GM12878 (cell line): ENCODE results near the gene UST.

Experiments used
- CEBPB ChIP-seq, 2 experiments: fragments of 150-350 bp in 1 of 2; IDR thresholded peaks; 2 replicates each; pipeline ENCODE4 v1.6.1; 2012 to 2014; ENCODE audit warnings: low read depth in 2 of 2, low read length in 2 of 2, borderline replicate concordance in 1 of 2, inconsistent platforms in 1 of 2
- CTCF ChIP-seq, 3 experiments: IDR thresholded peaks in 2 of 3; conservative IDR thresholded peaks in 1 of 3; 2 replicates each; pipeline ENCODE4 v1.5.1; 2011; ENCODE audit warnings: low read depth in 3 of 3, low read length in 3 of 3, mild to moderate bottlenecking in 3 of 3, control low read depth in 2 of 3, moderate library complexity in 2 of 3, inconsistent platforms in 1 of 3, mixed read lengths in 1 of 3; ENCODE audit not compliant: control insufficient read depth in 2 of 3, insufficient read depth in 1 of 3; ENCODE audit errors: extremely low read depth in 1 of 3
- NFIC ChIP-seq: IDR thresholded peaks from 2 replicates; pipeline ENCODE4 v1.6.1; 2012; ENCODE audit warnings: low read depth, mild to moderate bottlenecking, inconsistent platforms, low read length, moderate library complexity
- NFYB ChIP-seq: IDR thresholded peaks from 2 replicates; pipeline ENCODE4 v1.6.1; 2011; ENCODE audit warnings: low read depth, mild to moderate bottlenecking, low read length, improper control_type of control experiment, moderate library complexity; ENCODE audit not compliant: insufficient read depth
- POLR2A ChIP-seq: IDR thresholded peaks from 2 replicates; pipeline ENCODE4 v1.6.1; 2011; ENCODE audit warnings: low read depth, mild to moderate bottlenecking, low read length
- POLR2AphosphoS5 ChIP-seq: IDR thresholded peaks from 2 replicates; pipeline ENCODE4 v1.6.1; 2011; ENCODE audit warnings: mild to moderate bottlenecking, low read length, inconsistent platforms
- RAD21 ChIP-seq: IDR thresholded peaks from 2 replicates; pipeline ENCODE4 v1.6.1; 2011; ENCODE audit warnings: mild to moderate bottlenecking, low read depth, low read length, moderate library complexity; ENCODE audit not compliant: insufficient read depth
- RCOR1 ChIP-seq: conservative IDR thresholded peaks from 2 replicates; pipeline ENCODE4 v1.6.1; 2012; ENCODE audit warnings: low read depth, low read length, improper control_type of control experiment
- SP1 ChIP-seq: IDR thresholded peaks from one replicate; pipeline ENCODE4 v1.6.1; 2011; ENCODE audit warnings: low read depth, low read length
- TAF1 ChIP-seq: IDR thresholded peaks from 2 replicates; pipeline ENCODE4 v1.6.1; 2011; ENCODE audit warnings: mild to moderate bottlenecking, low read depth, low read length, borderline replicate concordance
- TCF12 ChIP-seq: IDR thresholded peaks from 2 replicates; pipeline ENCODE4 v1.6.1; 2011; ENCODE audit warnings: low read depth, mild to moderate bottlenecking, low read length
- ZBTB40 ChIP-seq: fragments of 450-650 bp; IDR thresholded peaks from 2 replicates; pipeline ENCODE4 v1.6.1; 2016; ENCODE audit warnings: mild to moderate bottlenecking, moderate library complexity, borderline replicate concordance

- no peak for TF ChIP-seq POLR2AphosphoS5
- TF ChIP-seq RAD21, result no peak
- TF ChIP-seq CTCF (IDR thresholded peaks at IDR 0.05 in 2 of 3, conservative IDR thresholded peaks at IDR 0.05 in 1 of 3; ENCODE audit: control insufficient read depth in 2 of 3, extremely low read depth in 1 of 3, insufficient read depth in 1 of 3, low read depth in 3 of 3, low read length in 3 of 3), result no peak
- no peak for TF ChIP-seq NFYB
- no peak for TF ChIP-seq TCF12
- TF ChIP-seq CEBPB (IDR thresholded peaks at IDR 0.05; ENCODE audit: borderline replicate concordance in 1 of 2, low read depth in 2 of 2, low read length in 2 of 2), result no peak
- TF ChIP-seq ZBTB40, result no peak
- no peak for TF ChIP-seq RCOR1
- TF ChIP-seq NFIC, result no peak
- no peak for TF ChIP-seq SP1
- TF ChIP-seq POLR2A, result no peak
- TF ChIP-seq TAF1, result no peak
Observed at GRCh38 chr6:148890096-148890495, 143.3 kb downstream of the UST start.
